Raji (cell line): ENCODE measurements around the gene EMILIN1.

ENCODE experiments used
- POLR2A ChIP-seq: IDR thresholded peaks from 2 replicates; pipeline ENCODE4 v1.6.1; 2011; ENCODE audit warnings: low read depth, low read length, control low read depth; ENCODE audit not compliant: insufficient read depth

EMILIN1 gene

GRCh38 chr2:27084297-27085061 is 6.1 kb downstream of the EMILIN1 start:
- no peak for TF ChIP-seq POLR2A

- no peak for TF ChIP-seq POLR2A
Measured at GRCh38 chr2:27085062-27085672, 6.8 kb downstream of the EMILIN1 start.

GRCh38 chr2:27085673-27086089 is 7.3 kb downstream of the EMILIN1 start:
- no peak for TF ChIP-seq POLR2A

GRCh38 chr2:27086090-27086723 is 7.8 kb downstream of the EMILIN1 start:
- TF ChIP-seq POLR2A: peak; percentile 64; the same call in 1 of the 2 replicates

GRCh38 chr2:27086724-27087593 is 8.5 kb downstream of the EMILIN1 start, which contains the start of gene KHK:
Gene KHK, plus strand, starts transcription at chr2:27086772. Its CDS starts 488 bp downstream, at chr2:27087260.
- TF ChIP-seq POLR2A: peak; percentile 83

GRCh38 chr2:27087823-27088410 is 9.5 kb downstream of the EMILIN1 start:
- no peak for TF ChIP-seq POLR2A

- TF ChIP-seq POLR2A: no peak
Measured at GRCh38 chr2:27088634-27089033, 10.2 kb downstream of the EMILIN1 start.

- TF ChIP-seq POLR2A: no peak
Measured at GRCh38 chr2:27089111-27089954, 10.9 kb downstream of the EMILIN1 start.

GRCh38 chr2:27091746-27092695 is 13.6 kb downstream of the EMILIN1 start:
- TF ChIP-seq POLR2A: no peak

GRCh38 chr2:27092696-27093429 is 14.4 kb downstream of the EMILIN1 start:
- TF ChIP-seq POLR2A: no peak

- TF ChIP-seq POLR2A: no peak
Measured at GRCh38 chr2:27093430-27094352, 15.3 kb downstream of the EMILIN1 start.
